NCI-H82 (cell line): ENCODE results near the gene RBKS.
A peak's percentile ranks its signal among the peaks of the same experiment; 100 is the strongest.
"Not testable (repeated sequence)": the region's sequence is repeated elsewhere in the genome, so short reads cannot be mapped to it uniquely, and the experiment has no call there.

ENCODE experiments used
- DNase-seq: peaks from one replicate; lab custom pipeline; 2025; lab: John Stamatoyannopoulos, UW

The RBKS gene

GRCh38 chr2:27871802-27872201 is 18.4 kb downstream of the RBKS start:
- DNase-seq, result peak; percentile 67

GRCh38 chr2:27870724-27871123 is 19.5 kb downstream of the RBKS start:
- DNase-seq, result no peak

- no peak for DNase-seq
These were observed 20.4 kb downstream of the RBKS start for GRCh38 chr2:27869763-27870162.

GRCh38 chr2:27866237-27866636 is 23.9 kb downstream of the RBKS start:
- no peak for DNase-seq

- DNase-seq, result not testable (repeated sequence)
These were observed 26.2 kb downstream of the RBKS start for GRCh38 chr2:27863955-27864354.

GRCh38 chr2:27863146-27863545 is 27.0 kb downstream of the RBKS start:
- no peak for DNase-seq

- DNase-seq, result no peak
These were observed 30.1 kb downstream of the RBKS start for GRCh38 chr2:27860111-27860510.

- no peak for DNase-seq
These were observed 32.6 kb downstream of the RBKS start for GRCh38 chr2:27857417-27858172.

GRCh38 chr2:27856956-27857355 is 33.2 kb downstream of the RBKS start:
- DNase-seq, result no peak

- no peak for DNase-seq
These were observed 33.8 kb downstream of the RBKS start for GRCh38 chr2:27856386-27856785.

GRCh38 chr2:27855476-27855875 is 34.7 kb downstream of the RBKS start:
- no peak for DNase-seq

- no peak for DNase-seq
These were observed 35.8 kb downstream of the RBKS start for GRCh38 chr2:27854229-27854862.

- DNase-seq, result no peak
These were observed 37.5 kb downstream of the RBKS start for GRCh38 chr2:27852691-27853090.

GRCh38 chr2:27849558-27850205 is 40.5 kb downstream of the RBKS start:
- DNase-seq, result no peak

- no peak for DNase-seq
These were observed 42.9 kb downstream of the RBKS start for GRCh38 chr2:27847333-27847732.

- peak; percentile 20 for DNase-seq
These were observed 45.3 kb downstream of the RBKS start for GRCh38 chr2:27844821-27845255.

- DNase-seq, result no peak
These were observed 46.2 kb downstream of the RBKS start for GRCh38 chr2:27843992-27844391.

- DNase-seq, result no peak
These were observed 47.3 kb downstream of the RBKS start for GRCh38 chr2:27842894-27843293.

- no peak for DNase-seq
These were observed 51.1 kb downstream of the RBKS start for GRCh38 chr2:27839022-27839618.

- no peak for DNase-seq
These were observed 51.7 kb downstream of the RBKS start for GRCh38 chr2:27838502-27838901.

- DNase-seq, result no peak
These were observed 56.3 kb downstream of the RBKS start for GRCh38 chr2:27833931-27834330.

GRCh38 chr2:27832396-27832795 is 57.8 kb downstream of the RBKS start:
- DNase-seq, result no peak
